Measurements from ENCODE around the gene CRNN. TPM values are rescaled to one million over a fixed set of nuclear protein-coding genes. Genes with fewer than 3 reads are reported as not detected.

Gene CRNN
- total and polyA plus RNA-seq, 8 donors: 0.52 to 0.76 TPM; not detected in 6

DNA sequence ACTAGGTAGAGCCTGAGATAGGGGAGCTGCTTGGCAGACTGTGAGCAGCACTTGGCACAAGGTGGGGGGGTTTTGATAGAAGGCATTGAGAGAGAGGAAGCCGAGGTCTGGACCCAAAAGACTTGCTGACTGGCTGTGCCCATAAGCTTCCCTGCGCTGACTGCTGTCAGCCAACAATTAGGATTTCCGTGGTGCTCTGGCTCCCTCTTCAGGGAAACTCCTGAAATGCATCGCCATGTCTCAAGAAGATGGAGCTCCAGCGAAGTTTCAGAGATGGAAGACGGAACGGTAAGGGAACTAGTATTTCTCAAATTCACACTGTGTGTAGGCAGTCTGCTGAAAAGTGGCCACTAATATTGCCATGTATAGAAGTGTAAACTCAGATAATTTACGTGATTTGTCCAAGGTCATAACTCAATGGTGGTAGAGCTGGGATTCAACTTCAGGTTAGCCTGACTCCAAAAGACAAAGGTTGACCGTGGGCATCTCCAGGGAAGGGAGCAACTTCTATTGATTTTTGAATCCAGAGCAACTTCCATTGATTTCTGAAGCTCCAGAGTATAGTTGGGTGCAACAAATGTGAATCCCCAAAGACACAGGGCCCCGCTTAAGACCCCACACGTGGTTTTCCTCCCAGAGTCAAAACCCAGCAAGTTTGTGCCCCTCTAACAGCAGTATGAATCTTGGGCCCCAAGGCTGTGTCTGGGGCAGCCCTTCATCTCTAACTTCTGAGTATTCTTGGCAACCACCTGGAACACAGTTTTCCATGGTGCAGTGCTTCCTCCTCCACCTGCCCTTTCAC, 44.5 kb upstream of the CRNN start:
- no peaks in the 10 kb centered on the region for H3K9me3 ChIP-seq
- no peaks in the 10 kb centered on the region for H3K4me1 ChIP-seq
- 24 to 27% methylated on average over 11 of the region's 11 CpGs for WGBS, 2 donors
- no peaks in the 10 kb centered on the region for H3K27me3 ChIP-seq
- H3K4me3 ChIP-seq: no peak overlapping the region
- TF ChIP-seq, protein P1, sequence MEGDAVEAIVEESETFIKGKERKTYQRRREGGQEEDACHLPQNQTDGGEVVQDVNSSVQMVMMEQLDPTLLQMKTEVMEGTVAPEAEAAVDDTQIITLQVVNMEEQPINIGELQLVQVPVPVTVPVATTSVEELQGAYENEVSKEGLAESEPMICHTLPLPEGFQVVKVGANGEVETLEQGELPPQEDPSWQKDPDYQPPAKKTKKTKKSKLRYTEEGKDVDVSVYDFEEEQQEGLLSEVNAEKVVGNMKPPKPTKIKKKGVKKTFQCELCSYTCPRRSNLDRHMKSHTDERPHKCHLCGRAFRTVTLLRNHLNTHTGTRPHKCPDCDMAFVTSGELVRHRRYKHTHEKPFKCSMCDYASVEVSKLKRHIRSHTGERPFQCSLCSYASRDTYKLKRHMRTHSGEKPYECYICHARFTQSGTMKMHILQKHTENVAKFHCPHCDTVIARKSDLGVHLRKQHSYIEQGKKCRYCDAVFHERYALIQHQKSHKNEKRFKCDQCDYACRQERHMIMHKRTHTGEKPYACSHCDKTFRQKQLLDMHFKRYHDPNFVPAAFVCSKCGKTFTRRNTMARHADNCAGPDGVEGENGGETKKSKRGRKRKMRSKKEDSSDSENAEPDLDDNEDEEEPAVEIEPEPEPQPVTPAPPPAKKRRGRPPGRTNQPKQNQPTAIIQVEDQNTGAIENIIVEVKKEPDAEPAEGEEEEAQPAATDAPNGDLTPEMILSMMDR (IDR thresholded peaks at IDR 0.05): peak; percentile 74 to 88 (median 86)
- no peaks in the 10 kb centered on the region for H3K36me3 ChIP-seq
- no peak for FAIRE-seq
- H3K27ac ChIP-seq: no peak overlapping the region
- ATAC-seq: peak; percentile 78 to 95 (median 90)
- intact Hi-C loops (cut with DNase I): loop anchor here in 2 of 3 donors (5.0 kb wide), 2 partner anchors 266 to 271 kb away; no protein-coding TSS in a partner anchor
- DNase-seq: peak in 5 of 6 donors; percentile 49 to 83 (median 72)

DNA sequence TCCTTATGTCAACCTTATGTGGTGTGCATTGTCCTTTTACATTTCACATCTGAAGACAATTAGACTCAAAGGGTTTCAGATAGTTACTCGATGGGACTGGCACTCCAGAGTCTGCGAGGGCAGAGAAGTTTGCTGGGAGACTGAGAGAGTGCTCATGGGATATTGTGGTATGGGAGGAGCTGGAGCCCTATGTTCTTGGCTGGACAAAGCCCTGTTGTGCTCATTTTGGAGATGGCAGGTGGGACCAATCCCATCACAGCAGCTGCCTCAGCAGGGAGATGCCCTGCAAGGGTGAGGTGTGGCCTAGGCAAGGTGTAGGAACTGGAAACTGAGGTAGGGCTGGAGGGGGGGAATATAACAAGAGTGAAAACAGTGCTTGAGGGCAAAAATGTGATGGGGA, 43.5 kb upstream of the CRNN start:
- 68 to 80% methylated on average over 2 of the region's 2 CpGs for WGBS, 2 donors
- no peak overlapping the region for H3K27ac ChIP-seq
- DNase-seq (no peak), ATAC-seq (no peak), FAIRE-seq (no peak)
- no peaks in the 10 kb centered on the region for H3K27me3 ChIP-seq
- intact Hi-C loops (cut with DNase I): loop anchor here in 2 of 3 donors (5.0 kb wide), 2 partner anchors 265 to 270 kb away; no protein-coding TSS in a partner anchor
- no peaks in the 10 kb centered on the region for H3K9me3 ChIP-seq
- H3K4me3 ChIP-seq: no peak overlapping the region
- TF ChIP-seq, protein P1 (IDR thresholded peaks at IDR 0.05): no peak
- H3K4me1 ChIP-seq: no peaks in the 10 kb centered on the region
- no peaks in the 10 kb centered on the region for H3K36me3 ChIP-seq

DNA sequence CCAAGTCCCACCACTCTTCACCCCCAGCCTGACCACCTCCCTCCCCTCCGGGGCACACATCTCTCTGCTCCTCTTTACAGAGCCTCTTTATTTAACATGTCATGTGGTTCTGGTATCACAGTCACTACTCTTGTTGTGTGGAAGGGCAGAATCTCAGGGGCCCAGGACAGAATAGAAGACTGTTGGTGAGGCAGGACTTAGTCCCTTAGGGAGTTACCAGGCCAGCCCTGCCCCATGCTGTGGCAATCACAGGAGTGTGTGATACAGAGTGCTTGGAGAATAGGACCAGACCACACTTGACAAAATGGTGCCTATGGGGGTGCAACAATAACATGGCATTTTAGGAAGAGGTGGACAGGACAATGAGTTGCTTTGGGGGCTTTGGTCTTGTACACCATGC, 43.0 kb upstream of the CRNN start:
- H3K27me3 ChIP-seq: no peaks in the 10 kb centered on the region
- H3K4me3 ChIP-seq: no peak overlapping the region
- no peak overlapping the region for H3K27ac ChIP-seq
- DNase-seq (no peak), FAIRE-seq (no peak), ATAC-seq (no peak)
- no peaks in the 10 kb centered on the region for H3K4me1 ChIP-seq
- H3K36me3 ChIP-seq: no peaks in the 10 kb centered on the region
- TF ChIP-seq, protein P1 (IDR thresholded peaks at IDR 0.05): no peak
- intact Hi-C loops (cut with DNase I): loop anchor here in 2 of 3 donors (5.0 kb wide), 2 partner anchors 265 to 270 kb away; no protein-coding TSS in a partner anchor
- WGBS, 2 donors: 63 to 76% methylated on average over 1 of the region's 1 CpG
- no peaks in the 10 kb centered on the region for H3K9me3 ChIP-seq

DNA sequence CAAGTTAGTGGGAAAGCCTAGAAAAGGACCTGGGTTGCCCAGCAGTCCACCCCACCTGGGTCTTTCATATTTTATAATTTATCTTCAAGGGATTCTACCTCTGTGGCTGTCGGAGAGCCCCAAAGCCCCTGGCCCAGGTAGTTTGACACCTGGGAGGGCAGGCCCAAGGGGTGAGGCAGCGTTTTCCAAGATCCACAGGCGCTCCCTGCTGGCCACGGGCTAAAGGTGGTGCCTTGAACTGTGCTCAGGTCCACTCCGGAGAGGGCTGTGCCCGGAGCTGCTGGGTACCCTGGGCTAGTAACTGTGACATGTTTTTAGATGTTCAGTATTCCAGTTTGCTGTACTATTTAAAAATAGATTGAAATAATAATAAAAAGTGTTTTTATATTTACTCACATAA, 37.2 kb upstream of the CRNN start:
- no peaks in the 10 kb centered on the region for H3K9me3 ChIP-seq
- H3K36me3 ChIP-seq: no peaks in the 10 kb centered on the region
- H3K4me3 ChIP-seq: no peak overlapping the region
- H3K4me1 ChIP-seq: no peaks in the 10 kb centered on the region
- ATAC-seq (peak in 1 of 4 donors; percentile 34), FAIRE-seq (no peak), DNase-seq (no peak)
- intact Hi-C loops (cut with DNase I): no loop called here
- no peaks in the 10 kb centered on the region for H3K27me3 ChIP-seq
- no peak overlapping the region for H3K27ac ChIP-seq
- TF ChIP-seq, protein P1 (IDR thresholded peaks at IDR 0.05): no peak
- 56% methylated on average over 6 of the region's 6 CpGs for WGBS, 2 donors

DNA sequence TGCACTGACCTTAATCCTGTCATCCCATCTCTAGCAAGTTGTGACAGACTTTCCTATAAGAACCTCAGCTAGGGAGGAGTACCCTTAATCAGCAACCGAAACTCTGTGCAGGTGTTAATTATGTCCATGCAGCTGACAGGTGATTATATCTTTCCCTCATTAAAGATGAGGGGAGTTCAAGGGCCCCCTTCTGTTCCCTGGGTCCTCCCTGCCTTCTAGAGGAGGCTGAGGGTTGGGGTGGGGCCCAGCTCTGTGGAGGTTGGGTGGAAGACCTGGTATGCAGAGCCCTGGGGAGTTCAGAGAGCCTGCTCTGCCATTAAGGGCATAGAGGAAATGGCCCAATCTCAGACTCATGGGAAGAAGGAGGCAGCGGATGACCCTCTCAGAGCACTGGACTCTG, 35.6 kb upstream of the CRNN start:
- ATAC-seq: no peak
- no peaks in the 10 kb centered on the region for H3K27me3 ChIP-seq
- intact Hi-C loops (cut with DNase I): loop anchor here in 1 of 3 donors (10.0 kb wide), 1 partner anchor 395 kb away; no protein-coding TSS in a partner anchor
- no peaks in the 10 kb centered on the region for H3K9me3 ChIP-seq
- TF ChIP-seq, protein P1 (IDR thresholded peaks at IDR 0.05): no peak
- FAIRE-seq: no peak
- WGBS, 2 donors: 90 to 96% methylated on average over 2 of the region's 2 CpGs
- no peak for DNase-seq
- H3K4me3 ChIP-seq: no peak overlapping the region
- H3K27ac ChIP-seq: no peak overlapping the region
- no peaks in the 10 kb centered on the region for H3K36me3 ChIP-seq
- no peaks in the 10 kb centered on the region for H3K4me1 ChIP-seq

Measured in pancreas (tissue), 10 donors.